UCSD-AML1 (cell line): Measurements from ENCODE around the gene UGT1A1.

ENCODE experiments used
- DNase-seq: peaks from one replicate; lab custom pipeline; 2025; ENCODE audit not compliant: unreplicated experiment; lab: John Stamatoyannopoulos, UW

Gene UGT1A1

GRCh38 chr2:233814056-233814835 lies 54.2 kb downstream of the UGT1A1 start:
- no peak for DNase-seq

- no peak for DNase-seq
Observed at GRCh38 chr2:233815861-233816260, 55.8 kb downstream of the UGT1A1 start.

- no peak for DNase-seq
Observed at GRCh38 chr2:233816334-233816733, 56.3 kb downstream of the UGT1A1 start.

GRCh38 chr2:233816771-233817170 lies 56.7 kb downstream of the UGT1A1 start:
- no peak for DNase-seq

- DNase-seq = no peak
Observed at GRCh38 chr2:233817361-233817911, 57.4 kb downstream of the UGT1A1 start.

GRCh38 chr2:233817995-233818638 lies 58.0 kb downstream of the UGT1A1 start:
- no peak for DNase-seq

- DNase-seq = no peak
Observed at GRCh38 chr2:233818639-233819621, 58.9 kb downstream of the UGT1A1 start.

GRCh38 chr2:233819884-233820773 lies 60.1 kb downstream of the UGT1A1 start:
- DNase-seq = no peak

GRCh38 chr2:233820774-233821105 lies 60.7 kb downstream of the UGT1A1 start:
- no peak for DNase-seq

GRCh38 chr2:233821196-233821595 lies 61.1 kb downstream of the UGT1A1 start:
- DNase-seq = no peak

GRCh38 chr2:233821709-233822100 lies 61.6 kb downstream of the UGT1A1 start:
- DNase-seq = no peak

- DNase-seq = no peak
Observed at GRCh38 chr2:233822101-233822771, 62.2 kb downstream of the UGT1A1 start.
